NCI-H1930 (cell line): ENCODE results near the gene NTM.
A peak's percentile ranks its signal among the peaks of the same experiment; 100 is the strongest.

Experiments used
- DNase-seq, 2 experiments: peaks; one replicate each; lab custom pipeline; 2025; lab: John Stamatoyannopoulos, UW

NTM gene

DNA sequence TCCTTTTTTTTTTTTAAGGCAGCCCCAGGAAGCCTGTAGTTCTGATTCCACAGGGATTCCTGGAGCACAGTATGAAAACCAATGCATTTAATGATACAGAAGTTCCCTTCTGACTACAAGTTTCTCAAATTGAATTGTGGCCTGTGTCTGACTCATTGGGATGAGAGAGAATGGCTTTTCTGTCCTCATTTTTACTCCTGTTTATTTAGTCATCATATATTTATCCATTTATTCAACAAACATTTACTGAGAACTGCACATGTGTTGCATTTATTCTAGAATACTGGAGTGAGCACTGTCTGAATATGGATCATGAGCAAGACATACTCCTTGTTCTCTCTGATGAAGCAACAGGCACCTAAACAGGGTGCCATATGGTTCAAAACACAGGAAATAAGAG lies 231.2 kb downstream of the NTM start:
- DNase-seq = no peak

DNA sequence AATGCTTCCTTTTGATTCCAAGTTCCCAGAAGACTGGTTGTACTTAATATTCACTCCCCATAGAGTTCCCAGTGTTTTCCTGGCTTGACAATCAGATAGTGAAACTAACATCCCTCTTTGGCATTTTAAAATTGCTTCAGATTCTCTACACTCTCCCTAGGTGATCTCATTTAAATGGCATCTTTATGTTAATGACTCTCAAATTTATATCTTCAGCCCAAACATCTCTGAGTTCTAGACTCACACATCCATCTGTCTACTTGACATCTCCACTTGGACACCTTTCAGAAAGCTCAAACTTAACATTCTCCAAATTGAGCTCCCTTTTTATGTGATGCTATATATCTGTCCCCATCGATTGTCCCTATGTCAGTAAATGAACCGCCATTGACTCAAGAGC lies 232.0 kb downstream of the NTM start:
- no peak for DNase-seq

DNA sequence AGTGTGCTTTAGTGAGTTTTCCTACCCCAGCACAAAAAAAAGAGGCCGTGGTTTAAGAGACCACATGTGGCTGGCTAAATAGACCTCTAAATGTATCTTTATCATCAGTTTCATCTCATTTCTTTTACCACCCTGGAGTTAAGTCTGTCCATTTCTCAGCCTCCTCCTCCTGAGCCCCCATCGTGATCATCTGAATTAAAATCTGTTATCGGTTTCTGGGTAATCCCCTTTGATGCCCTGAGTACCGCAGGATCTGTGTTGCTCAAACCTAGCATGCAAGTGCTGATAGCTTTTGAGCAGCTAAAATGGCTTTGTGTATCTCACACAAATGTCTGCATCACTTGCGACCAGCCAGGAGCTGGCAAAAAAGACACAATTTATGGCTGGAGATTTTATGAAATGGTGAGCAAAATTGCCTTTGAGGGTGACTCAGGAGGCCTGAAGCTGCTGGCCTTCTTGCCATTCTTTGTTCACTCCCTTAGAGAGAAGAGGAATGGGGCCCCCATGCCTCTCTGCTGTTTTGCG lies 236.5 kb downstream of the NTM start:
- DNase-seq = no peak

DNA sequence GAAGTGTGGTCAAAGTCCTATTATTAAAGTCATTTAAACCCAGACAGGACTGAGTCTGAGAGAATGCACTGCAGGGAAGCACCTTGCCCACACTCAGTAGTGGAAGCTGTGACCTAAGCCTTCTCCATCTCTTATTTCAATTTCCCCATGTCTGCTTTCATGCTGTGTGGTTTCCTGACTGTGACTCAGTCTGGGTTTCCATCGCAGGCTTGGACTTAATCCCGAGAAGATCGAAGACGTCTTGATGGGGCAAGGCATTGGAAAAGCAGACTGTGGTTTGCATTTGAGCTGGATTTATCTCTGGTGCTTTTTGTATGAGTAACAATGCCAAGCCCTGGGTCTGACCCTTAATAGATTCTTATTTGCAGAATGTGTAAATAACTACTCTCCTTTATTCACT lies 238.9 kb downstream of the NTM start:
- DNase-seq = no peak

DNA sequence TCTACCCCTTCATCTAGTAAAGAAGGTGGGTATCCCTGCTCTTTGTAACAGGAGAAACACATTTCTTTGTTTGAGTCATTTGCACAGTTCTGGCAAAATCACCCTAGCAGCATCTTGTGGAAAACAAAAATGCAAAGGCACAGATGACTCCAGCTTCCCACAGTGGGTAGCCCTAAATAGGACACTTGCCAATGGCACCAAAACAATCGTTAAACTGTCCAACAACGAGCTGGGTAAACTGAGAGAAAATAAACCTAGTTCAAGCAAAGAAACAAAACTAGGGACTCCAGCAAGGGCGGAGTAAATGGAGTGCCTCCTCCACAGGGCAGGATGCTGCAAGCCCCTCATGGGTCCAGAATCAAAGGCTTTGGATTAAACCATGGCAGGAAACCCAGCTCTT lies 239.5 kb downstream of the NTM start:
- no peak for DNase-seq

DNA sequence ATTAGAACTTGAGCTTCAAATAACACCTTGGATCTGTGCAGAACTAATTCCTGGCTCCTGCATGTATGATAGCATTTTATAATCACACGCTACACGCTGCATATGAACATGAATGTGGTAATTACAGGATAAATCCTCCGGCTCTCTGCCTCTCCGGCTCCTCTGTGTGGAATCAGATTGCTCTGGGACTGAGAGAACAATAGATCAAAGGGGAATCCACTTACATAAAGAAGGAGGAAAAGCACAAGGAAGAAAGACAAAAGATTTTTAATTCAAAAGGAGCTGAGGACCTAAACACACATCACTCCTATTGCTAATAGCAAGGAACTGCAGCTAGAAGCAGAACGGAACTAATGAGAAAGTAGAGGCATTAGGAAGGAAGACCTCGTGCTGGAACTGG lies 240.9 kb downstream of the NTM start:
- DNase-seq = no peak

DNA sequence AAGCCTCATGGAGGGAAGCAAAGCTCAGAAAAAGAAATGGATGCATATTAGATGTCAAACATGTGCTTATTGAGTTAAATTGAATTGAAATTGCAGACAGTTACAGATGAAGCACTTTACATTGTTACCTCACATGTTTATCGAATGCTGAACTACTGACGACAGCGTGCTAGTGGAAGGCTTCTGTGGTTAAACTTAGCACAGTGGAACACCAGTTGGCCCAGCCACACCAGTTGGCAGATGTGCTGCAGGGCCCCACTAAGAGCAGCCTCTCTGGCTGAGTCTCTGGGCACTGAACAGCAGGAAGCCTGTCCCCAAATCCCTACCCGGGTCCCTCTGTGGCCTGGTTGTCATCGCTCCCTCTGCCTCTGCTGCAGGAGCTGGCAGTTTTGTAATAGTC lies 242.1 kb downstream of the NTM start:
- DNase-seq = no peak

DNA sequence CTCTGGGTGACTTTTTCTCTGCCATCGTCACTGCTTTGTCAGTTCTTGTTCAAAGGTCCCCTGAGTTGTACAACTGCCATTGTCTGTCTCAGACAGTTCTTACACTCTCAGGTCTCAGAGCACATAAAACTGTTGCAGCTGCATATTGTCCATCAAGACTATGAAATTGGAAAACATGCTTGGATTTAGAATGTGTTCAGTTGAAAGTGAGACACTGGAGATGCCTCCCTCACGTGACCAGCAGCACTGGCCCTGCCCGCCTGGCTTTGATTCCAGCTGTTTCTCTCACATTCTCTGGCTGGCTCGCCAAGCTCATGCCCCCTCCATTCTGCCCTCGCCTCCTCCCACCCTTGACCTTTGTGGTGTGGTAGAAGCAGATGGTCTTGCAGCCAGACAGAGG lies 244.2 kb downstream of the NTM start:
- no peak for DNase-seq

DNA sequence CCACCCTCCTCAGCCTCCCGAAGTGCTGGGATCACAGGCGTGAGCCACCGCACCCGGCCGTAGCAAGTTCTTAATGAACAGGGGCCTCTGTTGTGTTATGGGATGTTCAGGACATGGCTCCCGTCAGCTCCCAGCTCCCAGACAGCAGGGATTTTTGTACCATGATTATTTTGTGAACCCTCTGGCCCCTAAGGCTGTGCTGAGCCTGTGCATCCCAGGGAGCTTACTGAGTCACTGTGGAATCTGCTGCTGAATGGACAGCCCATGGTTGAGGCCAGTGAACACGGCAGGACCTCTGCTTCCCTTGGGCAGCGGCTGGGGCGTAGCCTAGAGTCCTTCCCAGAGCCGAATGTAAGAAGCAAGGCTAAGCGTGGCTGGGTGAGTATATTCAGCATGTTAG lies 245.2 kb downstream of the NTM start:
- DNase-seq = no peak

DNA sequence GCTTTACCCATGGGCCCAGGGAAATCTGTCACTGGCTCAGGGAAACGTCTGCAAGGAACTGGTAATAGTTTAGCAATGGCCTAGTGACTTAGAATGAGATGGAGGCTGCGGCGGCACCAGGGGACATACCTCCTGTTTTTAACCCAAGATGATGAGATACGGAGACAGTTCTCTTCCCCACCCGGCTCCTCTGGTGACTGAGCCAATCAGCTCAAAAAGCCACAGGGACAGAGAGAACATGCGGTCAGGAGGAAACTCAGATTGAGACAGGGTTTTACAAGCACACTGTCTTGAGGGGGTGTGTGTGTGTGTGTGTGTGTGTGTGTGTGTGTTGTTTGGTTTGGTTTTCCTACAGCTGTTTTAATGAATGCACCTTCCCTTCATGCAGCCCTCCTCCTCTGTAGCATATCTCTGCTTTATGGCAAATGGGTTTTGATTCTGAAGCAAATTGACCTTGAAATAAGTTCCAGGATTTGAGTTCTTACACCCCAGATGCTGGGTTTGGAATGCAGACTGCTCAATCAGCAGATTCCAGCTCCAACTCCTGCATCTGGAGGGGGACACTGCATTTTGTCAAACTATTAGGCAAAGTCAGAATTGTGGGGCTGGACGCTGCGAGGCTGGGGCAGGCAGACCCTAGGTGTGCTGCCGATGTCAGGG lies 246.2 kb downstream of the NTM start:
- no peak for DNase-seq

DNA sequence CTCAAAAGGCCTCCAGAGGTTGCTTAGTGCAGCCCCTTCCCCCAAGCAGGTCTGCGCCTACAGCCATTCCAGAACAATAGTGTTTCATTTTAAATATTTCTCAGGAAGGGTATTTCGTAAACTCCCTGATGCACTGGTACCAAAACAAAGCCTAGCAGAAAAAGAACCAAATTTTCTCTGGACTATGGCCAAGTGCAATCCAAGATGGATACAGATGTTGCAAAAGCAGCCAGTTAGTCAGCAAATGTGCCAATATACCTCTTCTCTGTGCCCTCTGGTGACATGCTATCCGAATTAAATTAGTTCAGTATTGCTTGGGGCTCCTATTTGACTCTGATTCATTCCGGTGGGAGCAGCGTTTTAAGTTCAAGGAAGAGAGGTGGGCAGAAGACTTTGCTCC lies 247.8 kb downstream of the NTM start:
- DNase-seq = no peak

DNA sequence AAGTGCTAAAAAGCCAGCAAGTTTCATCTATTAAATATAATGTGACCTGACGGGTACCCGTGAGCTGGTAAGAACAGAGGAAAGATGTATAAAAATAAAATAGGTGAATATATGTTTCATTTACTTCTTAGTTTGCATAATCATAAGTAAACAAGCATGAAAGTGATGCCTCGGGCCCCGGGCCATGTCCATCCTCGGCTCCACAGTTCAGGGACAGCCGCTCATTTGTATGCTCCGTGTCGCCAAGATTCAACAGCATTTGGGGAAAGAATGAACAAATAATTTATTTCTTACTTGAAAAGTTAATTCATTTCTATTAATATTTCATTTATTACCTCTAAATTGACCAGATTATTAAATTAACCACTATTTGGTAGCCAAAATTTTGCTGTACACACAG lies 251.8 kb downstream of the NTM start:
- no peak for DNase-seq

DNA sequence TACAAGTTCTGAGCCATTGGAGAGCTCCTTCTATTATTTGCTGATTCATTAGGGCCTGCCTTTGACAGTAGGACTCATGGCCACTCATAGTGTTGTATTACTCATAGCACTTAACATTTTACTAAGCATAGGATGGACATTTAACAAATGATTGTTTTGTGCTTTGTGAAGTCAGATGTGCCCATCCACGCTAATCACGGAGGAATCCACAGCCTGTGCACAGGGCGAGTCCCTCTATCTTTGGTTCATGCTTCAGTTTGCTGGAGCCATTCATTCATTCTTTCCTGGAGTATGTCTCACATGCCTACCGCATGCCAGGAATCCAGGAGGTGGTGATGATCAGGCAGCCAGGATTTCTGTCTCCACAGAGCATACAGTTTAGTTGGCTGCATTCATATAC lies 254.1 kb downstream of the NTM start:
- no peak for DNase-seq

DNA sequence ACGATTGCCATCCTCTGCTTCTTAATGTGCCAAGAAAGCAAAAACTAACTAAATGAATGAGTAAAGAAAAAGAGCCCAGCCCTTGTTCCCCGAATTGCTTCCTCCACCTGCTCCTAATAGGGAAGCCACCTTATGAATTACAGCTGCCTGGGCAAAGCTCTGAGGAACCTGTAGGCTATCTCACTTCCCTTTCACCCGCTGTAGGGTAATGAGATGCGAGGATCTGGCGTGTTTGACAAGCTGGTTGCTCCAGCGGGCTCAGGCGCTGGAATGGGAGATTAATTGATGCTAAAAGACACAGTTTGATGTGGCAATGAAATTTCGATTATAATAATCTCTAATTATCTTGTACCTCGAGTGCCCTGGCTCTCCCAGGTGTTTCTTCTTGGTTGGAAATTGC lies 256.4 kb downstream of the NTM start:
- DNase-seq = no peak

DNA sequence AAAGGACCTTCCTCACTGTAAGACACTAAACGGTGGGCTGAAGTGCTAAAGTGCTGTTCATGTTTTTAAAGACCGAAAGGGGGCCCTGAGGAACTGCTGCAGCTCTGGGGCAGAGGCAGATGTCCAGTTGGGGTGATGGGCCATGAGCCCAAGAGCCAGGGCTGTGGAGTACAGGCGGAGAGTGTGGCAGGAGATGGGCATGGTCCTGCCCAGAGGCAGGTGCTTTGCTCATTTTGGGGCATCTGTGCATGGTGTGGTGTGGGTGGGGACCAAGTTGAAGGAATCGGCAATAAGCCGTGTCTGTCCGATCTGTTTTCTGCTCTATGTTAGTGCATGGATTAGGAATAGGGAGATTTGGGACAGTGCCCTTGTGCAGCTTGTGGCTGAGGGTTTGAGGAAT lies 258.3 kb downstream of the NTM start:
- no peak for DNase-seq

DNA sequence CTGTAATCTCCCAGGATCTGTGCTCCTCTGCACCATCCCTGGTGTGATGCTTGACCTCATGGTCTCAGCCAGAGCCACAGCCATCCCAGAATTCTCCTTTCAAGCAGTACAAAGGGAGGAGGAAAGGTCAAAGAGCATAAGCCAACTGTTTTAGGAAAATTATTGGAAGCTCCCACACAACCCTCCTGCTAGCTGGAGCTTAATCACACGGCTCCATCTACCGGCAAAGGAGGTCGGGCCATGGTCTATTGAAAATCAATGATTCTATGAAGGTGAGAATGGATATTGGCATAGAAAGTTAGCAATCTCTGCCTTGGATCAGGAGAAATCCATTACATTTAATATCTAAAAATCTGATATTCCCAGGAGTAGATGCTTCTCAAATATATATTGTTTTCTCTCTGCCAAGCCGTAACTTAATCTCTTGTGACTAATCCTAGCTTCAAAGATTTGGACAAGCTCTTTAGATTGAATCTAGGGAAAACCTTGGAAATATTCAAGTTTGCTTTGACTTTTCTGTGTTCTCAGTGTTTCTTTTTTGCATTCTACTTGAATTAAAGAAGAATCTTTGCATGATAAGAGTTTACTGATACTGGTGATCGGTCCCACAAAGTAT lies 259.6 kb downstream of the NTM start:
- no peak for DNase-seq

DNA sequence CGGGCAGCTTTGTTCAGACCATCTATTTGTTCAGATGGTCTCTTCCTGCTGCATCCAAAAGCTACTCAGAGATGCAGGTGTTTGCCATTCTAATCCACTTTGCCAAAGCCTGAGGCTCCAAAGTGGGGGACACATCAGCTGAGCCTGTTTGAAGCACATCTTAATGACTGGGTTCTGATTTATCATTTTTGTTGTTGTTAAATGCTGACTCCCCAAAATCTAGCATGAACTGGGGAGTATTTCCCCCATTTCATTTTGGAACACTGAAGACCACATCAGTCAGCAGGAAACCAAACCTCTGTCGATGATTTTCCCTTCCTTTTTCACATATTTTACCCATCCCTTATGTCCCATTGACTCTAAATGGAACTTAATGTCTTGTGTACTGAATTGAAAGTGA lies 262.6 kb downstream of the NTM start:
- DNase-seq = no peak

DNA sequence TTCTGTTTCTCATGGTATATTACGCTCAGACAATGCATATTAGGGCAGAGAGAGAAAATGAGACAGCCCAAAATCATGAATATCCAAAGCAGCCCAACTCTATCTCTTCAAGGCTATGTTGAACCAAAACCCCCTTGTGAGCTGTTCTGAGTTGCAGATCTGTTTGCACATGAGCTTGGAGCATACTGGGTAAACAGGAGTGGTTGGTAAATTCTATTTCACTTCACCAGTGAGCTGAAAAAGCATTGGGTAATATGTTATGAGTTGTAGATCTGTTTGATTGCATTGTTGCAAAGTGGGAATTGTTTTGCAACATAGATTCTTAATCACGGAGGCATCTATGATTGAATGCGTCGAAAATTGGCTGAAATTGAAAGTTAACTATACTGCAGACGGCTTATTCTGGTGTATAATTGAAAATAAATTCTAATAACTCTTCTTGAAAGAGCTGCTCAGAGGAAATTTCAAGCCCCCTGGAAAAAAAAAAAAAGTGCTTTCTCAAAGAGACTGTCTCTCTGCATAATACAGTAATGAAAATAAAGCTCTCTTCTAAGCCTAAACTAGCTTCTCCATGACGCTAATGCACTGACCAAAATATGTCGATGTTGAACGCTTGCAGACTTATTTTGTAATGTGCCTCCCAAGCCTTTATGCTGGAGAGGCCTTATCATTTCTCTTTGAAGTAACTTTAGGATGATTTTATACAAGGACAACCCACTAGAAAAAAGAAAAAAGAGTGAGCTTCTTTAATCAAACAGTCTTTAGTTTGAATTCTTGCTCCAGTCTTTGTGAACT lies 263.7 kb downstream of the NTM start:
- peak in 1 of 2 experiments; percentile 22 for DNase-seq

DNA sequence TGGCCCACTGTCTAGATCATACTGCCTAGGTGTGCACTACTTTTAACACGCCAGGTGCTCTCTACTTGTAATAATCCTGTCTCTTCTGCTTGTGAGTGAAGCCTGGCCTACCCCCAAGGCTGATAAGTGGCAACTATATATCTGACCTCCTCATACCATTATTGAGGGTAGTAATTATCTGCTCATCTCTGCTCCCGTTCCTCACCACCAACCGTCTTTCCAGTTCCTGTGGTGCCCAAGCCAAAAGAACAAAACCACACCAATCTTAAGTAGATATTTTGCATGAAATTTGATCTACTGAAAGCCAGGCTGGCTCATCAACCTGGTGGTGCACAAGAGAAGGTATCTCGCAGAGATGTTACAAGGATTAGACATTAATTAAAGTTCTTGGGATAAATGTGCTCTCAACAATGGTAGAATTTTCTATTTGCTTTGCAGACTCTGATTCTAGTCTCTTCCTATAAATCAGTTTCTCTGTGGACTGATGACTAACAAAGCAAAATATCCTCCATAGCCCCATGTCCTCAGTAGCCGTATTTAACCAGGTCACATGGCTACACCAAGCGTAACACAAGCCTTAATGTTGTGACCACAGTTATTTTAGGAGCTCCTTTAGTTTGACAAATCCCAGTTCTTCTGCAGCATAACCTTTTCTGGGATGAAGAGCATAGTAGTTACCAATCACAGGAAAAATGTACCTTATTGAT lies 267.2 kb downstream of the NTM start:
- no peak for DNase-seq

DNA sequence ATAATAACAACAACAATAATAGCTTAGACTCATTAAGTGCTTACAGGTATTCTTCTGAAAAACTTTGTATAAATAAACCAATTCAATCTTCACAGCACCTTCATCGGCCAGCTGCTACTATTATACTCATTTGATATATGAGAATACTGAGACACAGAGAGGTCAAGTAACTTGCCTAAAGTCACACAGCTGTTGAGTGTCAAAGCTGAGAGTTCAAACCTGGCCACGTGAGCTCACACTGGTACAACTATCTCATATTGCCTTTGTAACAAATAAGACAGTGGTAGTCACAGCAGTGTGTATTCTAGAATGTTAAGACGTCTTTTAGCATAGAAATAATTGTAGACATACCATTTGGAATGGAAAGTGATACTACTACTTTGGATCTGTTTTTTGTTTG lies 268.5 kb downstream of the NTM start:
- no peak for DNase-seq

DNA sequence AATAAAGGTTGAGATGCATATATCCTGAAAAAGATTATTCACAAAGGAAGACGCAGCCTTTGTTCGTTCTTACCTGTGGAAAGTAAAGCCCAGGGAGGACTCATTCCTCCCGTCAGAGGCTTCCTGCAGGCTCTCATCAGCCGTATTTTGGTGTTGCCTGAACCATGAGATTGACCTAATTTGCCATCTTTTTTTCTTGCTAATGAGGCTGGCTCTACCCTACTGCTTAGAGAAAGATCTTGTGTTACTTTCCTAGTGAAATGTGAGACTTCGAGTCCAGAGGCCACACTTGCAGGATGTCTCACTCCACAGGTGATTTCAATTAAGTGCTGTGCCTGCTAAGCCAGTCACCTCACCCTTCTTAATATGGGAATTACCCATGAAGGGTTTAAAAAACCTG lies 269.9 kb downstream of the NTM start:
- DNase-seq = no peak

DNA sequence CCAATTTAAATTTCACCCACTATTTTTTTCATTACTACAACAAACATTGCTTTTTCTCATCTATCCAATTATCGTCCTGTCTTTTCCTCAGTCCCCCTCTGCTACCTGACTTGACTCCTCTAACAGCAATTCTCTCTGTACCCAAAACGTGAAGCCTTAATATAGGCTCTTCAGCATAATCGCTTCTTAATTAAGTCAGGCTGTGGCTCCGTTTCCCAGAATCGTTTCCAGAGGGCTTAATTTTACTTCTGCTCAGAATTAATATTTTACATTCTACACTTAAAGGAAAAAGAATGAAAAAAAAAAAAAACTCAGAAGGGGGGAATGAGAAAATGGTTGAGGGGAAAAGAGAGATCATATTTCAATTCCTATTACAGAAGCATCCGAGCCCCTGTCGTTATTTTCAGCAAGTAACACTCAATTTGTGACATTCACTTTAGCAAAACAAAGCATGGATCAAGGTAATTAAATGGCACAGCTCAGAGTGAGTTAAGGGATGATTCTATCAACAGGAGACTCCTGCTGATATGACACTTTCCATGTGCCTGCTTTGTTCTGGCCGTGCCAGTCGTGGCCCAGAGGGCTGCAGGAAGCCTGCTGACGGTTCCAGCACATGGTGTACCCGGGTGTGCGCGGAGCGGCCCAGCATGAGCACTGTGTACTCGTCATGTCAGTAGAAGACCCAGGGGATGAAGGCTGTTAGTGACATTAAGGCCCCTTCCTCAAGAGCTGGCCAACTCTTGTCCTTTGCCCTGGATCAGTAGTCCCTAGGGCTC lies 272.5 kb downstream of the NTM start:
- DNase-seq = no peak
